Glutamatergic neuron (in vitro differentiated cells): ENCODE results near the gene NEURL1. TPM values are rescaled to one million over a fixed set of nuclear protein-coding genes. Genes with fewer than 3 reads are reported as not detected.

ENCODE experiments used
- DNase-seq: peaks from one replicate; pipeline ENCODE4 v3.0.0; 2022
- H3K27ac Mint-ChIP-seq: one replicate; pipeline ENCODE4 v1.8.0; 2020; ENCODE audit warnings: mild to moderate bottlenecking, mixed read lengths, inconsistent platforms; ENCODE audit not compliant: unreplicated experiment
- H3K27me3 Mint-ChIP-seq: one replicate; pipeline ENCODE4 v1.8.0; 2020; ENCODE audit warnings: mild to moderate bottlenecking, moderate library complexity, mixed read lengths, inconsistent platforms; ENCODE audit not compliant: unreplicated experiment
- H3K36me3 Mint-ChIP-seq: one replicate; pipeline ENCODE4 v1.8.0; 2020; ENCODE audit warnings: mild to moderate bottlenecking, mixed read lengths, inconsistent platforms; ENCODE audit not compliant: unreplicated experiment
- H3K4me1 Mint-ChIP-seq: one replicate; pipeline ENCODE4 v1.8.0; 2020; ENCODE audit warnings: mild to moderate bottlenecking, low read depth, mixed read lengths, inconsistent platforms; ENCODE audit not compliant: unreplicated experiment
- H3K4me3 Mint-ChIP-seq: one replicate; pipeline ENCODE4 v1.8.0; 2020; ENCODE audit warnings: mild to moderate bottlenecking, mixed read lengths, inconsistent platforms; ENCODE audit not compliant: unreplicated experiment
- H3K9me3 Mint-ChIP-seq: one replicate; pipeline ENCODE4 v1.8.0; 2020; ENCODE audit warnings: mild to moderate bottlenecking, moderate library complexity, mixed read lengths, inconsistent platforms; ENCODE audit not compliant: unreplicated experiment
- CTCF ChIP-seq: fragments of 200-600 bp; sonication (generic); IDR thresholded peaks from one replicate; pipeline ENCODE4 v1.5.0; 2021; ENCODE audit not compliant: partially characterized antibody, unreplicated experiment
- total RNA-seq: library from RNA; stranded (reverse); fragmentation: NEBNext Ultra II Directional; extraction: Animal tissue kit (Norgen Biotek cat#: 25700); gene quantifications from one replicate; pipeline ENCODE4 v1.2.1, GENCODE V29; 2021; ENCODE audit not compliant: unreplicated experiment

NEURL1 gene
- total RNA-seq, 1 donor from 2014 or later, result 3.1 TPM

GRCh38 chr10:103475437-103475836 lies 18.1 kb upstream of the NEURL1 start:
- Mint-ChIP-seq H3K4me1 (peaks cover 2% of the 10 kb centered on the region), H3K4me3 (no peak overlapping the region), H3K9me3 (peaks cover 3% of the 10 kb centered on the region), H3K36me3 (no peaks in the 10 kb centered on the region), H3K27ac (no peak overlapping the region), H3K27me3 (peaks cover 3% of the 10 kb centered on the region)
- DNase-seq, result no peak
- no peak for TF ChIP-seq CTCF

- Mint-ChIP-seq H3K27ac (no peak overlapping the region), H3K4me3 (no peak overlapping the region), H3K36me3 (no peaks in the 10 kb centered on the region), H3K9me3 (peaks cover 1% of the 10 kb centered on the region), H3K4me1 (peaks cover 2% of the 10 kb centered on the region), H3K27me3 (peaks cover 3% of the 10 kb centered on the region)
- no peak for DNase-seq
- no peak for TF ChIP-seq CTCF
Observed at GRCh38 chr10:103476046-103476768, 17.3 kb upstream of the NEURL1 start.

- Mint-ChIP-seq H3K4me1 (peaks cover 4% of the 10 kb centered on the region), H3K4me3 (no peak overlapping the region), H3K27me3 (peaks cover 3% of the 10 kb centered on the region), H3K27ac (no peak overlapping the region), H3K9me3 (peaks cover 1% of the 10 kb centered on the region), H3K36me3 (no peaks in the 10 kb centered on the region)
- no peak for DNase-seq
- no peak for TF ChIP-seq CTCF
Observed at GRCh38 chr10:103478671-103479070, 14.8 kb upstream of the NEURL1 start.

GRCh38 chr10:103479135-103479534 lies 14.4 kb upstream of the NEURL1 start, which contains the start of gene CALHM3:
Gene CALHM3, minus strand, starts transcription at chr10:103479240. Its CDS starts 208 bp downstream, at chr10:103479032.
- no peak for TF ChIP-seq CTCF
- DNase-seq, result no peak
- H3K36me3 Mint-ChIP-seq, result no peaks in the 10 kb centered on the region
- H3K9me3 Mint-ChIP-seq, result peaks cover 1% of the 10 kb centered on the region
- peaks cover 3% of the 10 kb centered on the region for H3K27me3 Mint-ChIP-seq
- H3K4me1 Mint-ChIP-seq, result peaks cover 4% of the 10 kb centered on the region
- no peak within 1 kb of the TSS for H3K27ac Mint-ChIP-seq
- no peak within 1 kb of the TSS for H3K4me3 Mint-ChIP-seq

- Mint-ChIP-seq H3K27ac (no peak overlapping the region), H3K4me3 (no peak overlapping the region), H3K4me1 (peaks cover 4% of the 10 kb centered on the region), H3K27me3 (peaks cover 3% of the 10 kb centered on the region), H3K9me3 (peaks cover 1% of the 10 kb centered on the region), H3K36me3 (no peaks in the 10 kb centered on the region)
- no peak for TF ChIP-seq CTCF
- no peak for DNase-seq
Observed at GRCh38 chr10:103480521-103480920, 13.0 kb upstream of the NEURL1 start.
